HuH-7.5 (cell line): ENCODE results near the gene PNPLA4.

Source experiments
- DNase-seq: peaks from one replicate; pipeline ENCODE4 v3.0.0; 2011; ENCODE audit warnings: low spot score

PNPLA4 gene

GRCh38 chrX:7927259-7928167, at the start of gene PNPLA4:
PNPLA4 (minus strand) TSS chrX:7927413; CDS start chrX:7926119, 1,294 bp downstream.
- DNase-seq = peak; percentile 33

- DNase-seq = no peak
Observed at GRCh38 chrX:7972586-7972985, 45.4 kb upstream of the PNPLA4 start.

GRCh38 chrX:7970428-7970827, 43.2 kb upstream of the PNPLA4 start:
- DNase-seq = no peak

- DNase-seq = no peak
Observed at GRCh38 chrX:7965436-7965835, 38.2 kb upstream of the PNPLA4 start.

GRCh38 chrX:7960246-7960645, 33.0 kb upstream of the PNPLA4 start:
- no peak for DNase-seq

GRCh38 chrX:7953446-7953845, 26.2 kb upstream of the PNPLA4 start:
- DNase-seq = no peak

GRCh38 chrX:7950865-7951264, 23.7 kb upstream of the PNPLA4 start:
- no peak for DNase-seq

GRCh38 chrX:7948483-7948882, 21.3 kb upstream of the PNPLA4 start:
- DNase-seq = no peak

- no peak for DNase-seq
Observed at GRCh38 chrX:7946960-7947359, 19.7 kb upstream of the PNPLA4 start.

GRCh38 chrX:7943600-7944245, 16.5 kb upstream of the PNPLA4 start:
- DNase-seq = no peak

GRCh38 chrX:7941390-7942042, 14.3 kb upstream of the PNPLA4 start:
- no peak for DNase-seq

- no peak for DNase-seq
Observed at GRCh38 chrX:7934026-7934425, 6.8 kb upstream of the PNPLA4 start.

GRCh38 chrX:7926914-7927258, 327 bp downstream of the PNPLA4 start:
- DNase-seq = peak; percentile 1

GRCh38 chrX:7926501-7926900, 712 bp downstream of the PNPLA4 start:
- no peak for DNase-seq

- DNase-seq = peak; percentile 13
Observed at GRCh38 chrX:7925867-7926472, 1.2 kb downstream of the PNPLA4 start.

- no peak for DNase-seq
Observed at GRCh38 chrX:7921750-7922149, 5.5 kb downstream of the PNPLA4 start.

- no peak for DNase-seq
Observed at GRCh38 chrX:7908821-7909220, 18.4 kb downstream of the PNPLA4 start.

- no peak for DNase-seq
Observed at GRCh38 chrX:7904562-7904961, 22.7 kb downstream of the PNPLA4 start.

GRCh38 chrX:7891928-7892327, 35.3 kb downstream of the PNPLA4 start:
- no peak for DNase-seq

GRCh38 chrX:7889680-7890079, 37.5 kb downstream of the PNPLA4 start:
- DNase-seq = no peak

GRCh38 chrX:7889135-7889534, 38.1 kb downstream of the PNPLA4 start:
- DNase-seq = no peak

GRCh38 chrX:7876957-7877356, 50.3 kb downstream of the PNPLA4 start:
- no peak for DNase-seq

GRCh38 chrX:7872042-7872441, 55.2 kb downstream of the PNPLA4 start:
- DNase-seq = no peak
